HG03432 (cell line): ENCODE data around the gene PPM1J.
A peak's percentile ranks its signal among the peaks of the same experiment; 100 is the strongest.

Experiments used
- ATAC-seq: cut with Tn5 transposase; IDR thresholded peaks from one replicate; pipeline ENCODE4 v1.9.1; 2021; ENCODE audit warnings: mild to moderate bottlenecking, moderate library complexity; ENCODE audit not compliant: unreplicated experiment

PPM1J gene

DNA sequence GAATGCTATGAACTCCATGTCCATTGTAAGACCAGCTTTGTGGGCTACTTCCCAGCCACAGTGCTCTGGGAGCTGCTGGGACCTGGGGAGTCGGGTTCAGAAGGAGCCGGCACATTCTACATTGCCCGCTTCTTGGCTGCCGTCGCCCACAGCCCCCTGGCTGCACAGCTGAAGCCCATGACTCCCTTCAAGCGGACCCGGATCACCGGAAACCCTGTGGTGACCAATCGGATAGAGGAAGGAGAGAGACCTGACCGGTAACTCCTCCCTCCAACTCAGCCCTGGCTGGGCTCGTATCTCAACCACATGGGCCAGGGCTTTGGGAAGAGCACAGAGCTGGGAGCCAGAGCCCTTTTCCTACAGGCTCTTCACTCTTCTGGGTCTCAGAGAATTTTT, 25.3 kb downstream of the PPM1J start:
- no peak for ATAC-seq

DNA sequence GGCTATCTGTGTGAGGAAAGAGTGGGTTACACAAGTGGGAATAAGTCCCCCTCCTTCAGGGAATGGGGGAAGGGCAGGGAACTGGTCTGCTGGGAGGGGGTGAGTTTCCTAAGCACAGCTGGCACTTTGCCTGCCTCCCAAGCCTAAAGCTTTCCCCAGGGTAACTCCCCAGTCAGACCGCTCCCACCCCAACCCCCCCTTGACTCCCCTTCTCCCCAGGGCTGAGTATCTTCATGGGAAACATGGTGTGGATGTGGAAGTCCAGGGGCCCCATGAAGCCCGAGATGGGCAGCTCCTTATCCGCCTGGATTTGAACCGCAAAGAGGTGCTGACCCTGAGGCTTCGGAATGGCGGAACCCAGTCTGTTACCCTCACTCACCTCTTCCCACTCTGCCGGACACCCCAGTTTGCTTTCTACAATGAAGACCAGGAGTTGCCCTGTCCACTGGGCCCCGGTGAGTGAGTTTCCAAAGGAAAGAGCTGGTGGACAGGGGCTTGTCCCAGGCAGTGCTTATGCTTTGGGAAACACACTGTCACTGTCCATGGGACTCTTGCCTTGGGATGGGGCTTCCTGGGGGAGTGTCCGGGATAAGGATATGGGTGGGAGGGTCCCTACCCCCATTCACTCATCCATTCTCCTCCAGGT, 25.8 kb downstream of the PPM1J start:
- ATAC-seq = no peak

DNA sequence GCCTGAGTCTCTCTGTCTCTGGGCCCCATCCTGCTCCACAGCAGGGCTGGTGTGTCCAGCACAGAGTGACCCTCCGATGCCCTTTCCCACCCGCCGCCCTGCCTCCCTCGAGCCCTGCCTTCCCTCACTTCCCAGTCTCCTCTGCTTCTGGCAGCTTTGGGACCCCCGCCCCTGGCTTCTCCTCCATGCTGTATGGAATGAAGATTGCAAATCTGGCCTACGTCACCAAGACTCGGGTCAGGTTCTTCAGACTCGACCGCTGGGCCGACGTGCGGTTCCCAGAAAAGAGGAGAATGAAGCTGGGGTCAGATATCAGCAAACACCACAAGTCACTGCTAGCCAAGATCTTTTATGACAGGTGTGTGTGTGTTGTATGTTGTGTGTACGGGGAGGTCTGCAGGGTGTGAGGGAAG, 26.3 kb downstream of the PPM1J start:
- no peak for ATAC-seq

DNA sequence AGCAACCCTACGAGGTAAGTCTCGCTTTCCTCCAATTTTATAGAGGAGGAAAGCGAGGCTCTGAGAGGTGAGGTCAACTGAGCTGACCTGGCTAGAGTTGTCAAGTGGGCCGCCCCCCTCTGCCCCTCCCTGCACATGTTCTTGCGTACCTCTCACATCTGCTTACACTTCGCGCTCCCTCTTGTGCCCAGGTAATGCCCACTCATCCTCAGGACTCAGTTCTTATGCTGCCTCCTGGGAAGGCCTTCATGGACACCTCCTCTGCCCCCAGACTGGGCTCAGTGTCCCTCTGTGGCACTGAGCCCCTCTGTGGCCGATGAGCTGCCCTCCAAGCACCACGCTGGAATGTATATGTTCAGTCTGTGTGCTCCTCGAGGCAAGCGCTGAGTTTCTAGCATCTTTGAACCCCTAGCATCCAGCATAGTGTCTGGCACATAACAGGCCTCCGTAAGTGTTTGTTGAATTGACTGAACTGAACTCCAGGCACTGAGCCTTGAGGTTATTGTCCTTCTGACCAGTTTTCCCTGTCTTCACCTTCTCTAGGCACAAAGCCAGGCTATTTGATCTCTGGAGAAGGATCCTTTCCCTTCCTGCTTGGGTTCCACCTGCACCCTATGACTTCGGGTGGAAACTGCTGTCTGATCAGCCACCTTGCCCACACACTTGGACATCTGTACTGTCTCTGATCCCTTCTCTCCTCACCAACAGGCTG, 27.2 kb downstream of the PPM1J start:
- ATAC-seq = no peak

DNA sequence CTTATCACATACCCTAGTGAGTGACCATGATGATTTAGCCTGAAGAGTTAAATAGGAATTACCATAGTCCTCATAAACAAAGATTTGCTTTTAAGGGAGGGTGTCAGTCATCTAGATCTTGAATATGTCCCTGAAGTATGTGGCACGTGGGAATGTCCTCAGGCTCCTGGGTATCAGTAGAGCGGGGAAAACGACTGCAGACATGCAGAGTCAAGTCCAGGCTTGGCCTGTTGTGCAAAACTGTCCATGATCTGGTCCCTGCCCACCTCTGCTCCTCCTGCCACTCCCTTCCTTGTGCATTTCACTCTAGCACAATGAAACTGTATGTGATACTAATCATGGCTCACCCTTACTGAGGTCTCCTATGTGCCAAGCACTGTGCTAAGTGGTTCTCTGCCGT, 27.8 kb downstream of the PPM1J start:
- no peak for ATAC-seq

DNA sequence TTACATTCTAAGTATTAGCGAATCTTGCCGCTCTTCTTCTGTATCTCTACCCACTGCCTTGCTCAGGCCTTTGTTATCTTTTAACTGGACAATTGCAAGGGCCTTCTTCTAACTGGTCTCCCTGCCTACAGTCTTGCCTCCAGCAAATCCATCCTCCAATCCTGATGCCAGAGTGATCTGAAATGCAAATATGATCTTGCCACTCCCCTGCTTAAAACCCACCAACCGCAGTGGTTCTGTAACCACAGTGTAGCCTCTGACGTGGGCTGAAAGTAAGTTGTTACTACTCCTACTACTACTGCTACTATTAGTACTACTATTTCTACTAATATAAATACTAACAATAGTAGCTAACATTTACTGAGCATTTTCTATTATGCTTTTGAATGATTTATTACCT, 28.3 kb downstream of the PPM1J start:
- ATAC-seq = no peak

DNA sequence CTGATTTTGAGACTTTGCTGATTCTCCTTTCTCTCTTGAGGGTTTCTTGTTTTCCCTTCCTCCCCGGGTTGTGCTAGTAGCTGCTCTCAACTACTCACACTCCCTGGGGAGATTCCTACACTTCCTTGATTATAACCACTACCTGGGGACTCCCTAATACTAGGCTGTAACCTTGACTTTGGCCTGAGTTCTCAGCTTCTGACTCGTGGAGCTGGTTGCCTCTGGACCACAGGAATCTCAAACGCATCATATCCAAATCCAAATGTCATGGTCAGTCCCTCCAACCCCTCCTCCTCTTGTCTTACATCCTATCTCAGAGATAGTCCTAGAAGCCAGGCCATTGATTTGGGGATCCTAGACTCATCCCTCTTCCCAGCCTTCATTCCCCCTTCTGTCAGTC, 28.7 kb downstream of the PPM1J start:
- no peak for ATAC-seq

DNA sequence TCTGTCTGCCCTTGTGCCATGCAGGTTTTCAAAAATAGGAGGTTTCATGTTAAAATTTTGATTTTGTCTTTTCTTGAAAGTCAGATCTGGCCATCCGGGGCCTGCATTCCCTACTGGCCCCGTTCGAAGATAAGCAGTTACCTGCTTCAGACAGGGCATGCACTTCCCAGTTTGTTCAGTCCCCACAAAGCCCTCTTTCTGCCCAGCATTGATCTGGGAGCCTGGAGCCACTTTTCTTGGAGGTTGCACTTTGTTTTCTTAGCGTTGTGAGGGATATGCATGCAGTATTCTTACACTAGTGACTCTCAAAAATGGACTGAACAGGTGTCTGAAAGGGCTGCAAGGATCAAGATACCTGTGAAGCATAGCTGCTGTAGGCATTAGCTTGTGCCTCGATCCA, 29.2 kb downstream of the PPM1J start:
- ATAC-seq = no peak

DNA sequence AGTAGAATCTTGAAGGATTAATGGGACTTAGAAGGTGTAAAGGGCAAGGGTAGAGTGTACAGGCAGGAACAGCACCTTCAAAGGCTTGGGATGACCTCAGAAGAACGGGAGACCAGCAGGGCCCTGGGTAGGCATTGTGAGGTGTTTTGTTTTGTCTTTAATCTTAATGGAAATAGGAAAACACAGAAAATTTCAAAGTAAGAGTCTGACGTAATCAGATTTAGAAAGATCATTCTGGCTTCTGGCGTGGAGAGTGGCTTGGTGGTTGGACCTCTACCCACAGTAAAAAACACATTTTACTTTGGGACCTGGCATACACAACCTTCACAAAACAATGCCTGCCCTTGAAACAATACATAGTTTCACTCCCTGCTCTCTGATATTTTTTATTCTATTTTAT, 36.5 kb downstream of the PPM1J start:
- no peak for ATAC-seq

DNA sequence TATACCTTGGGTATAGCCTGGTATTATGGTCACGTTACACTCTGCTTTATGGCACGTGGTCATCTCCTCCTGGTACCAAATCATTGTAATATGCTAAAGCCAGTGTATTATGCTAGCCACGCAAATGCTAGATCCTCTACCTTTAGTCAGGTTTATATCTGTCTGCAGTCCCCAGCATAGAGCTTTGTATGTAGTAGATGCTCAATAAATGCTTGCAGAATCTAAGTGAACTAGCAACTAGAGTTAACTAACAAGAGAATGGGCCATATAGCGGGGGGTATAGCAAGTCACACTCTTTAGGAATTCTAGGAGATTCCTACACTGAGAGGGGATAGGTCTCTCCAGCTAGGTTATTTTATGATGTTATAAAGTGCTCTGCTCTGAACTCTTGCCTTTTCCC, 37.6 kb downstream of the PPM1J start:
- no peak for ATAC-seq

DNA sequence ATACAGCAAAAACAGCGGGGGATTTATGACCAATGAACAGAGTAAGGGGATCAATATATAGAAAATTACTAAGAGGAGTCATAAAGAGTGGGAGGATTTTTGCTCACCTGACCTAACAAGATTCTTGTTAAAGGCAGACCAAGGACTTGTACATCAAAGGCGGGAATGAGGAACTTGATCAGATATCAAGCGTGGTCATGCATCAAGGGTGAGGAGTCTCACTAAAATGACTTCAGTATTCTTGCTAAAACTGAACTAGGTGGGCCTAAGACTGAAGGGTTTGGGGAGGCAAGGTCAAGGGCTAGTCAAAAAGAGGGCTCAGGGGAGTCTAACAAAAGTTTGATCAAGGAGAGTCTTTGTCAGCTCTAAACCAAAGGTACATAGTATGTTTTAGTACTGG, 38.6 kb downstream of the PPM1J start:
- no peak for ATAC-seq

DNA sequence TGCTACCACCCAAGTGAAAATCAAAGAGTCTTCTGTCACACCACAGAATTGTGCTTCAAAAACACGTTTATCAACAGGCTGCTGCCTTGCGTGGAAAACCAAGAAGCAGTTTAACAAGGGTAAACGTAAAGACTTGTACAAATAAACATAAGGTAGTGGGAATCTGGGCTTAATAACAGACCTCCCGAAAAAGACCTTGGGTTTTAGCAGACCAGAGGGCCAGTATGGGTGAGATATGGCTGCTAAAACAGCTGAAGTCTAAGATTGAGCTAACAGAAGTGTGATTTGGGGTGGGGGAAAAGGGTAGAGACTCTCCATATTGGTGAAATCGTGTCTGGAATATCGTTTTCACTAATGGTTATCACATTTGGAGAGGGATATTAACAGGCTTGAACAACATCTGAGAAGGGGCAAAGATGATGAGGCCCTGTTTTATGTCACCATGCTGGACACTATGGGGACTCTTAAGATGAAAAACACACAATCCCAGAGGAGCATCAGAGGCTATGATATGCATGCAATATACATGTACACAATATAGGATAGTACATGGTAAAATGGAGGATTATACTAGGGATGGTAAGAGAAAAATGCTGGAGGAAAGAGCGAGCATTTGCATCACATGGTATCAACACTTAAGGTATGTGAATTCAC, 39.3 kb downstream of the PPM1J start:
- no peak for ATAC-seq

DNA sequence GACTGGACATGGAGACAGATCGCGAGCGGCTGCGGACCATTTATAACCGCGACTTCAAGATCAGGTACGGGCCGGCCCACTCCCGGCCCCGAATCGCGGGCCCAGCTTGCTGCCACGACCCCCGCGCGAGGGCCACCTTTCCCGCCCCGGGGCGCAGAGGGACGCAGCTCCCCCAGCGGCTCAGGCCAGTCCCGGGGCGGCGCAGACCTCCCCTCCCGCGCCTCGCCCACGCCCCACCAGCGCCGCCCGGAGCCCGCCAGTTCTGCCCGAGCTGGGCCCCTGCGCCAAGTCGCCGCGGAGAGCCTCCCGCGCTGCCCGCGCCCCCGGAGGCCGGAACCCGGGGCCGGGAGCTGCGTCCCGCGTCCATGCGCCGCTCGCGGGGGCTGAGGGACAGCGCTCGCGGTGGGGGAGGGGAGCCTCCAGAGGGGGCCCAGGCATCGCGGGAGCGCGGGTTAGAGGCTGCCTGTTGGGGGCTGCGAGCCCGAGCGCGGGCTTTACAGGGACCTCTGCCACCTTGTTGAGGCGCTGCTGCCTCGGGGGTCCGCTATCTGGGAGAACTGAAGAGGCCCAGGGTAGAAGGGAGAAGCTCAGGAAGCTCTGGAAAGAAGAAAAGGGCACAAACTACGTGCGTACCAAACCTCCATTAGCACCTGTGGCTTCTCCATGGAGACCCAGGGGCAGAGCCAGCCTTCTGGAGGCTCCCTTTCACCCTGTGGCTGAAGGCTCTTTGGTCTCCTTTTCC, 40.0 kb downstream of the PPM1J start:
- ATAC-seq = peak; percentile 52

DNA sequence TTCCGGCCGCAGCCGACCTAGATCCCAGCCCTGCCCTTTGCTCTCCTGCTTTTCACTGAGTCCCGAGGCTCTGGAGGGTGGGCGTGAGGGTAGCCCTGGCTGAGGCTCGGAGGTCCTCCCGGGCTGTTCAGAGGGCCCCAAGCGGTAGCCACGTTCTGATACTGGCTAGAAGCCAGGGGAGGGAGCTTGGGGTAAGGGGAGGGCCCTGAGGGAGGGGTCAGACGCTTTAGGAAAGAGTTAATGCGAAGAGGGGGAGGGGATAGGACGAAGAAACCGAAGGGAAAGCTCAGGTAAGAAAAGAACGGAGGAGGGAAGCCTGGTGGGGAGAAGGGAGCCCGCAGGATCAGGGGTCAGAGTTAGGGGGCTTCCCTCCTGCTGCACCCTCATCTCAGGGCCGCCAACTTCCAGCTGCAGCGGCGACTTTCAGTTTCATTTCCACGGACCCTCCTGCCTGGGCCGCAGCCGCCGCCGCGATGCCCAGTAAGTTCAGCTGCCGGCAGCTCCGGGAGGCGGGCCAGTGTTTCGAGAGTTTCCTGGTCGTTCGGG, 40.6 kb downstream of the PPM1J start, which contains the start of gene MOV10:
Gene MOV10, plus strand, starts transcription at position 220 of the 546 bp plus-strand sequence. Its CDS starts 254 bp downstream, at position 474.
- peak; percentile 68 for ATAC-seq

DNA sequence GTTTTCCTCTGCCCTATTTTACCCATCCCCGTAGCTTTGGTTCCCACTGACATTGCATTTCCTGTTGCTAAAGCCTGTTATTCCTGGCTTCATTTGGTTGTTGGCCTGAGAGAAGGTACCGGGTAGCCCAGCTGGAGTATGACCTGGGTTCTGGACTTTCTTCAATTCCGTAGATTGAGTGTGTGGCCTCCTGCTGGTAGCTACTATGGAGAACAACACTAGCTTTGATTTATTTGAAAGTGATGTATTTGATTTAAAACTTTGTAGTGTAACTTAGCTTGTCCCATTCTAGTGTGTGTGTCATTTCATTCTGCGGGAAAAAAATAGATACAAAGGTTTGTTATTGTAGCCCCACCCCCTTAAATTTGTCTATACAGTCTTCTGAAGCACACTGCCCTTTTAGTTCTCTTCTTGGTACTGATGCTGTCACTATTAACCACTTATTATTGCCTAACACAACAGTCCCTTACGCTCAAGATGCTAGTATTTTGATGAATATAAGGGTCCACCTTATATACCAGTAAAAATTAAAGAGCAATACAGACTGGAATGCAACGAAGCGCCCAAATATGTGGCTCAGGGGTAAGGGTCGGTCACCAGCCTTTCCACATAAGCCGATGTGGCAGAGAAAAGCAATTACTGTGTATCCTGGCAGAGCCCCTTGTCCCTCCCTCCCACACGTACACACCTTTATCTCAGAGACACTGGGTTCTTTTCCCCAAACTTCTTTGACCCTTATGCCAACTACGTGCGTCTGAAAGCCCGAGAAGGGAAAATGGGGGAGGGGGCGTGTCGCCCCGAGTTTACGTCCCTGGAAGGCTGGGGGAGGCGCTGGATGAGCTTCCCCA, 41.3 kb downstream of the PPM1J start:
- peak; percentile 3 for ATAC-seq

DNA sequence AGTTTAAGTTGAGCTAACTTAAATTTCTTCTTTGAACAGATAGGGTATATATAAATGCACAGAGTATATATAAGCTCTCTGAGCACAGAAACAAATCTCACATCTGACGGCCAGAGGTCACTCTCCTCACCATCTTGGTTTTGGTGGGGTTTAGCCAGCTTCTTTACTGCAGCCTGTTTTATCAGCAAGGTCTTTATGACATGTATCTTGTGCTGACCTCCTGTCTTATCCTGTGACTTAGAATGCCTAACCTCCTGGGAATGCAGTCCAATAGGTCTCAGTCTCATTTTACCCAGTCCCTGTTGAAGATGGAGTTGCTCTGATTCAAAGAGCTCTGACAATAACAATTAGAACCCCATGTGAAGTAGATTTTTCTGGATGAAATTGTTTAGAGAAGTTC, 42.3 kb downstream of the PPM1J start:
- no peak for ATAC-seq

DNA sequence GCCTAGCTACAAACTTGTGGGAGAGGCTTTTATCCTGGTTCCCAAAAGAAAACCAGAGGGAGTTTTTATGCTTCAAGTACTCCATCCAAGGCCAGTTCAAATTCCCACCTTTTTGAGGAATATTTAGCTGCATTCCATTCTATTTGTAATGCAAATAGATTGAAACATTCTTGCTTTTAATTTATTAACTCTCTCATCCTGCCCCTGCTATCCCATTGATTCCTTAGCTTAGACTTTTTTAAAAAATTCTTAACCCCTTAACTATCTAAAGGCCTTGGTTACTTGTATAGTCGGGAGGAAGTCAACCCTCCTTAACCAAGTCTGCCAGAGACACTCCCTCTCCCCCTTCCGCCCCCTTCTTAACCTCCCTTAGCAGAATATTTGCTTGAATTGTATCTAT, 43.1 kb downstream of the PPM1J start:
- ATAC-seq = no peak

DNA sequence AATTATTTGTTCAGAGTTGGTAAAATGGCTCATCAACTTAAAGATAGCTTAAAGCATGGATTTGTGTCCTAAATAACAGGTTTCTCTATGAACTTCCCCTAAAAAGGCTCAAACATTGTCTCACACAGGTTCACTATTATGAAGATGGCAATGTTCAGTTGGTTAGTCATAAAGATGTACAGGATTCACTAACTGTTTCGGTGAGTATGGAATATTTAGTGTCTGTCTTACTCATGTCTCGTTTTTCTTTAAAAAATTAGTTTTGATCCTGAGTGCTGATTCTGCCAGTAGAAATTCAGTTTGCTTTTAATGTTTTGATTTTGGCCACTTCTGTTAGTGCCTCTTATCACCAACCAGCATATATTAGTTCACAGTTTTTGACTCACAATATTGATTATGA, 48.2 kb downstream of the PPM1J start:
- no peak for ATAC-seq

DNA sequence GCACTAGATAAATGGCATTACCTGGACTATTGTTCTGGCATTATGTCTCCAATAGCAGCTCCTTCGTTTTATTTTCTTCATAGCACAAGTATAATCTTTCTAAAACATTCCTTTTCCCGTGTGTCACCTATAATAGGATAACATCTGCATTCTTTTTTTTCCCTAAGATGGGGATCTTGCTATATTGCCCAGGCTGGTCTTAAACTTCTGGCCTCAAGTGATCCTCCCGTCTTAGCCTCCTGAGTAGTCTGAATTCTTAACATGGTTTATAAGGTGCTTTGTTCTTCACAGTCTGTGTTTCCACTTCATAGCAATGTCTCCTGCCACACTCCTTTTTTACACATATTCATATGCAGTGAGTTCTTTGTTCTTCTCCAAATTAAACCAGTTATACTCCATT, 49.3 kb downstream of the PPM1J start:
- ATAC-seq = no peak
